GM21423 (cell line): Measurements from ENCODE around the gene P2RX7.
"Not testable (repeated sequence)": the region's sequence is repeated elsewhere in the genome, so short reads cannot be mapped to it uniquely, and the experiment has no call there.

Experiments used
- ATAC-seq: cut with Tn5 transposase; IDR thresholded peaks from one replicate; pipeline ENCODE4 v1.9.1; 2021; ENCODE audit warnings: mild to moderate bottlenecking, moderate library complexity; ENCODE audit not compliant: unreplicated experiment

P2RX7 gene

DNA sequence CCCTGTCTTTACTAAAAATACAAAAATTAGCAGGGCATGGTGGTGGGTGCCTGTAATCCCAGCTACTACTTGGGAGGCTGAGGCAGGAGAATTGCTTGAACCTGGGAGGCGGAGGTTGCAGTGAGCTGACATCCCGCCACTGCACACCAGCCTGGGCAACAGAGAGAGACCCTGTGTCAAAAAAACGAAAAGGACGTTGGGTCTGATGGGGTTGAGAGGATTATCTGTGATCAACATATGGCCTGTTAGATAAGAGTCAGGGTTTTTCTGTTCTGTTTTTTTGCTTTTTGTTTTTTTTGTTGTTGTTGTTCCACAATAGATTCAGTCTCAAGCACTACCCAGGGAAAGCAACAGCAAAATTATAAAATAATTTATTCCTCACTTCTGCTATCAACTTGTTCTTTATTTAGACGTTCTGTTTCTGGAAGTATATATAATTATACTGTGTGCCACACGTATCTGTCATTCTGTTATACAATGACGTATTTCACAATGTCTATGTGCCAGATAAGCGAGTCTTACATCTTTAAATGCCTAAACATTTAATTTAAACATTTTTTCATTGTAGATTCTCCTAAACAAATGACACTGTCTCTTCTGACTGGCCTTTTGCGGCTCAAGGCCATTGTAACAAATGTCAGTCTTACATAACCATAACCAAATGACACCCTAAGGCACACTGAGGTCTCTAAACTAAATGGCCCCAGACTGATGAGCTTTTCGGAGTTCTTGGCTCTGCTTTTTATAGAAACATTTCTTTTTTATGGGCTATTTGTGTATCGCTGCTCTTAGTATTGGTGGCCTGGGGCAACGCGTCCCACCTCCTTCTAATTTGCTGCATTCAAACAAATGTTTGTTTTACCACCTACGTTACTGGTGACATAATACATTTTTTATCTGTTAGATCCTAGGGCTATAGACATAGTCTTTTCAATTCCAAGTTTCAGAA lies 70.0 kb downstream of the P2RX7 start:
- no peak for ATAC-seq

GRCh38 chr12:121203482-121203881 lies 70.8 kb downstream of the P2RX7 start:
- no peak for ATAC-seq

GRCh38 chr12:121205491-121205890 lies 72.8 kb downstream of the P2RX7 start:
- ATAC-seq: no peak

- ATAC-seq: not testable (repeated sequence)
These were observed 75.9 kb downstream of the P2RX7 start for GRCh38 chr12:121208571-121208970.

DNA sequence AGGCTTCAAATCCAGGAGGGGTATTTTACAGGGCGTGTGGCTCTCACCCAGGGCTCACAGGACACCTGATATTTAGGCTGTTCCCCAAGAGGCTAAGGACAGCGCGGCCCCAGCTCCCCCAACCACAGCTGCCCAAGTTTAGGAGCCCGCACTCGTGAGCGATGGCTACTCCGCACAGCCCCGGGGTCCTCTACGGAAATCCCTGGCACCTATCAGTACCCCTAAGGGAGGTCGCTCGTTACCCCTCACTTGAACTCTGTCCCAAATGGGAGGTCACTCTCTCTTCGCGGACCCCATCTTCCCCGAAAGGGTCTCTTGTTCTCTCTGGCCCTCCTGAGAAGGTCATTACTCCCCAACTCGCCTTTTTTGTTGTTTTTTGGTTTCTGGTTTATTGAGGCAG lies 76.5 kb downstream of the P2RX7 start:
- ATAC-seq: no peak

DNA sequence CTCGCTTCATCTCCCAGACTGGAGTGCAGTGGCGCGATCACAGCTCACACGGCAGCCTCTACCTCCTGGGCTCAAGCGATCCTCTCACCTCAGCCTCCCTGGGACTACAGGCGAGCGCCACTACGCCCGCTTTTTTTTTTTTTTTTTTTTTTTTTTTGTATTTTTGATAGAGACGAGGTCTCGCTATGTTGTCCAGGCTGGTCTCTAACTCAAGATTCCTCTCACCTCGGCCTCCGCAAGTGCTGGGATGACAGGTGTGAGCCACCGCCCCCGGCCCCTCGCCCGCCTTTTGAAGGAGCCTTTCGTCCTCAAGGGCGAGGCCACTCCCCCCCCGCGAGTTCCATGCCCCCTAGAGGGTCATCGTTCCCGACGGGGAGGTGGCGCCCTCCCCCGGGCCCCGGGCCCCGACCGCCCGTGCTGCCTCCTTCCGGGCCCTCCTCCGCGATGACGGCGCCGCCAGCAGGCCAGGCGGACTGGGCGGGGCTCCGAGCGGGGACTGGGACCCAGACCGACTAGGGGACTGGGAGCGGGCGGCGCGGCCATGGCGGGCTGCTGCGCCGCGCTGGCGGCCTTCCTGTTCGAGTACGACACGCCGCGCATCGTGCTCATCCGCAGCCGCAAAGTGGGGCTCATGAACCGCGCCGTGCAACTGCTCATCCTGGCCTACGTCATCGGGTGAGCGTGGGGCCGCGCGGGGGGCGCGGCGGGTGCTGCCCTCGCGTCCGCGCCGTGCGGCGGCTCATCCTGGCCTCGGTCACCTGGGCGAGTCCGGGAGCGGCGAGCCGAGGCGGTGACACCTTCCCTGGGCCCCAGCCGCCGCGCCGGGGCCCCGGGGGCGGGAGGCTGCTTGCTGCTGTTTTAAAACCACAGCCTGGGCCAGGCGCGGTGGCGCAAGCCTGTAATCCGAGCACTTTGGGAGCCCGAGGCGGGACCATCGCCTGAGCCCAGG lies 77.2 kb downstream of the P2RX7 start, which contains the start of gene P2RX4:
Gene P2RX4 (plus strand): TSS at position 506 of the 949 bp plus-strand sequence. CDS start 36 bp downstream, at position 542.
- peak; percentile 82 for ATAC-seq

- ATAC-seq: no peak
These were observed 80.2 kb downstream of the P2RX7 start for GRCh38 chr12:121212875-121213274.

DNA sequence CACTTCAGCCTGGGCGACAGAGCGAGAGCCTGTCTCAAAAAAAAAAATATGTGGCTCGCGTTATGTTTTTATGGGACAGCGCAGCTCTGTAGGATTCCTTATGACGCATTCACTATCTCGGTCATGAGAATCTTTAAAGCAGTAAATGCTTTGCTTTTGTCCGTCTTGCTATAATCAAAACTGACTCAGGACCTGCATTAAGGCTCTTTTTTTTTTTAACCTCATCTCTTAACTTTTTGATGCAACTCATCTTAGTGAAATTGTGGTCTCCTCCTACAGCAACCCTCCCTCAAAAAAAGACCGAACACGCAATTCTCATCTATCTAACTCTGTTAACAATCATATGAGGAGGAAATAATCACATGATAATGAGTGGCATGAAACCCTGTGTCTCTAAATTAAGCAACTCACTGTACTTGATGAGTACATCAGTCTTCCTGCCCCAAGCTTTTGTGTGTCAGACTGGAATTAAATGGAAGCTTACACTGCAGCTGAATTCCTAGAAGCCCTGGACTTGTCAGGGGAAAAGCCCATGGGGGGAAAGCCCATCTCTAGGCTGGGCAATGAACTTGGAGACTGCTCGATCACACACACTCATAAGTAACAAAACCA lies 81.6 kb downstream of the P2RX7 start:
- ATAC-seq: no peak

DNA sequence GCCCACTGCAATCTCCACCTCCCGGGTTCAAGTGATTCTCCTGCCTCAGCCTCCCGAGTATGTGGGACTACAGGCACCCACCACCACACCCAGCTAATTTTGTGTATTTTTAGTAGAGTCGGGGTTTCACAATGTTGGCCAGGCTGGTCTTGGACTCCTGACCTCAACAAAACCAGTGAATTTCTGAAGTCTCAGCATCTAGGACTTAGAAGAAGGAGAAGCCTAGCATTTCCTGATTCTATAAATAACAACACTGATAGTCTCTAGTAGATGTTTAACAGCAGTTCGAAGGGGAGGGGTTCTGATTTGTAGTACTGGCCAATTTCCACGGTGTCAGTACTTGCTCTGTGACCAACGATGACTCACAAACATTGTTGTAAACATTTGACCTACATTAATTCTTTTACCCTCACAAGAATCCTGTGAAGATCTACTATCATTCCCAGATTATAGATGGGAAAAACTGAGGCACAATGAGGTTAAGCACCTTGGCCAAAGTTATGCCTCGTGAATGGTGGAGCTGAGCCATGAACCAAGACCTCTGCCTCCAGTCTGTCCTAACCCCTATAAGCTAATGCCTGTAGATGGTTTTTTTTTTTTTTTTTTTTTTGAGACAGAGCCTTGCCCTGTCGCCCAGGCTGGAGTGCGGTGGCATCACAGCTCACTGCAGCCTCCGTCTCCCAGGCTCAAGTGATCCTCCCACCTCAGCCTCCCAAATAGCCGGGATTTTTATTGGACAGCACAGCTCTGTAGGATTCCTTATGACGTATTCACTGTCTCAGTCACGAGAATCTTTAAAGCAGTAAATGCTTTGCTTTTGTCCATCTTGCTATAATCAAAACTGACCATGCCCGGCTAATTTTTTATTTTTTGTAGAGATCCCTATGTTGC lies 82.4 kb downstream of the P2RX7 start:
- no peak for ATAC-seq

DNA sequence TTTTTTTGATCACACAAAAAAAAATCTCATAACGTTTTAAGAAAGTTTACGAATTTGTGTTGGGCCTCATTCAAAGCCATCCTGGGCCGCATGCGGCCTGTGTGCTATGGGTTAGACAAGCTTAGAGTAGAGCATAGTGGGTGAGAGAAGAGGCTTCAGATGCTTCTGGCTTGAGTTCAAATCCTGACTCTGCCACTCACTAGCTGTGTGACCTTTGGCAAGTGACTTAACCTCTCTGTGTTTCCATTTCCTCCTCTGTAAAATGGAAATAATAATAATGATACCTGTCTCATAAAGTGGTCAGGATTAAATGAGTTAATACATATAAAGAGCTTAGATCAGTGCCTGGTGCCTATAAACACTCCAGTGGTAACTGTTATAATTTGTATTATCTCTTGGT lies 83.4 kb downstream of the P2RX7 start:
- no peak for ATAC-seq

GRCh38 chr12:121217063-121217462 lies 84.4 kb downstream of the P2RX7 start:
- no peak for ATAC-seq

- no peak for ATAC-seq
These were observed 85.1 kb downstream of the P2RX7 start for GRCh38 chr12:121217761-121218160.

DNA sequence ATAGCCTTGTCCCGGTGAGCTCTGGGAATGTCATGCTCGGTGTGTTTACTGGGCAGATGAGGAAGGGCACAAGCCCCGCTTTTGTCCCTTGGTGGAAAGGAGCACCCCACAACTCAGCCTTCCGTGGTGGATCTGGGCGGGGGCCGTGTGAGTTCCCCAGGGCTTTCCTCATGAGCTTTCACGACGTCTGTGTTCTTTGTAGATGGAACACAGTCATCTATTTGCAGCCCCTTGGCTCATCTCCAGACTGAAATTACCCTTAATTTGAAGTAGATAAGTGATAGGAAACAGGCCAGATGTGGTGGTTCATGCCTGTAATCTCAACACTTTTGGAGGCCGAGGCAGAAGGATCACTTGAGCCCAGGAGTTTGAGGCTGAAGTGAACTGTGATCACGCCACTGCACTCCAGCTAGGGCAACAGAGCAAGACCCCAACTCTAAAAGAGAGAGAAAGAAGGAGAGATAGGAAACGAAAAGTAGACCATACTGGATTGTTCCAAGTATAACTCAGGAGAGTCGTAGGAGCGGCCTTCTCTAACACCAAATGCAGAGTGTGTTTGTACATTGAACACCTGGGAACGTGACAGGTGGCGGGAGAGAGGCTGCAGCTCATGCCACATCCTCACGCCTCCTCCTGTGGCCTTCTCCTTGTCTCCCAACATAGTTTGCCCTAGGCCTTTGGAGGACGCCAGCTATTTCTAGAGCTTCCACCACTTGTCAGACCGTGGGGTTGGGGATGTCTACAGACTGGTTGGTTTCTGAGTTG lies 86.1 kb downstream of the P2RX7 start:
- no peak for ATAC-seq

DNA sequence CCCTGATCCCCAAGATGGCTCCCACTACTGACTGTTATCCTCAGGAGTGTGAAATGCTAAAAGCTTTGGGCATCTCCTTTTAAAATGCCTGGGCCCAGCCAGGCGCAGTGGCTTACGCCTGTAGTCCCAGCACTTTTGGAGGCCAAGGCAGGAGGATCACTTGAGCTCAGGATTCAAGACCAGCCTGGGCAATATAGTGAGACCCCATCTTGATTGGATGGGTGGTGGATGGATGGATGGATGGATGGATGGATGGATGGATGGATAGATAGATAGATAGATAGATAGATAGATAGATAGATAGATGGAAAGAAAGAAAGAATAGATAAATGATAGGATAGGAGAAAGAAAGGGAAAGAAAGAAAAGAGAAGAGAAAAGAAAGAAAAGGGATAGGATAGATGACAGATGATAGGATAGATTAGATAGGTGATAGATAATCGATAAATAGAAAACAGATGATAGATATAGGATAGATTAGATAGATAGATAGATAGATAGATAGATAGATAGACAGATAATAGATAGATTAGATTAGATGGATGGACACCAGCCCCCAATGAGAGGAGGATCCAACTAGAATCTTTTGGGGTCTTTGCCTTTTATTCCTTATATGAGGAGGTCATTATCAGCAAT lies 86.8 kb downstream of the P2RX7 start:
- no peak for ATAC-seq

DNA sequence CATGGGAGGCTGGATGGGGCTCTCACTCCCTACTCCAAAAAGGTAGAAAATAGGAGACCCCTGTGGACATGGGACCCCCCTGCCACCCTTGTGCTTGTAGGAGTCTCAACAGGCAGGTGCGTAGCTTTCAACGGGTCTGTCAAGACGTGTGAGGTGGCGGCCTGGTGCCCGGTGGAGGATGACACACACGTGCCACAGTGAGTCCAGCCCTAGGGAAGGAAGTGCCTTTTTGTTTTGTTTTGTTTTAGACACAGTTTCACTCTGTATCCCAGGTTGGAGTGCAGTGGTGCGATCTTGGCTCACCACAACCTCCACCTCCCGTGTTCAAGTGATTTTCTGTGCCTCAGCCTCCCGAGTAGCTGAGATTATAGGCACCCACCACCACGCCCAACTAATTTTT lies 90.2 kb downstream of the P2RX7 start:
- no peak for ATAC-seq

GRCh38 chr12:121223292-121224285 lies 90.9 kb downstream of the P2RX7 start:
- peak; percentile 49 for ATAC-seq

GRCh38 chr12:121224591-121224990 lies 91.9 kb downstream of the P2RX7 start:
- ATAC-seq: no peak

- ATAC-seq: no peak
These were observed 93.7 kb downstream of the P2RX7 start for GRCh38 chr12:121226399-121226798.
